ENCODE measurements around the gene MAPK8IP3. TPM values are rescaled to one million over a fixed set of nuclear protein-coding genes. Genes with fewer than 3 reads are reported as not detected.

The MAPK8IP3 gene
- total RNA-seq, 6 experiments from 2014 or later, result 34.3 to 39.9 (median 37.1) TPM

- Mint-ChIP-seq H3K4me3 (no peak overlapping the region), H3K27ac (no peak overlapping the region), H3K36me3 (ENCODE audit: low read depth) (peaks cover 13% of the 10 kb centered on the region; the same call in 1 of the 2 replicates), H3K27me3 (ENCODE audit: insufficient read depth) (no peaks in the 10 kb centered on the region), H3K4me1 (ENCODE audit: low read depth) (peaks cover 5% of the 10 kb centered on the region; the same call in 1 of the 2 replicates), H3K9me3 (no peaks in the 10 kb centered on the region)
- no peak for DNase-seq
- no peak for TF ChIP-seq CTCF (IDR thresholded peaks at IDR 0.05)
Observed at GRCh38 chr16:1810536-1810935, 104.5 kb downstream of the MAPK8IP3 start.

GRCh38 chr16:1812732-1813163 lies 106.8 kb downstream of the MAPK8IP3 start:
- H3K36me3 Mint-ChIP-seq (ENCODE audit: low read depth), result peaks cover 8% of the 10 kb centered on the region; the same call in 1 of the 2 replicates
- H3K27ac Mint-ChIP-seq, result no peak overlapping the region
- H3K27me3 Mint-ChIP-seq (ENCODE audit: insufficient read depth), result no peaks in the 10 kb centered on the region
- H3K4me3 Mint-ChIP-seq, result no peak overlapping the region
- peak; percentile 69 for TF ChIP-seq CTCF (IDR thresholded peaks at IDR 0.05)
- no peaks in the 10 kb centered on the region for H3K9me3 Mint-ChIP-seq
- DNase-seq, result peak; percentile 35
- peaks cover 5% of the 10 kb centered on the region; the same call in 1 of the 2 replicates for H3K4me1 Mint-ChIP-seq (ENCODE audit: low read depth)

GRCh38 chr16:1815461-1815860 lies 109.5 kb downstream of the MAPK8IP3 start:
- TF ChIP-seq CTCF (IDR thresholded peaks at IDR 0.05), result no peak
- peaks cover 8% of the 10 kb centered on the region; the same call in 1 of the 2 replicates for H3K36me3 Mint-ChIP-seq (ENCODE audit: low read depth)
- no peaks in the 10 kb centered on the region for H3K9me3 Mint-ChIP-seq
- H3K4me3 Mint-ChIP-seq, result no peak overlapping the region
- H3K4me1 Mint-ChIP-seq (ENCODE audit: low read depth), result peaks cover 5% of the 10 kb centered on the region; the same call in 1 of the 2 replicates
- H3K27me3 Mint-ChIP-seq (ENCODE audit: insufficient read depth), result no peaks in the 10 kb centered on the region
- no peak overlapping the region for H3K27ac Mint-ChIP-seq
- DNase-seq, result no peak

GRCh38 chr16:1816396-1817275 lies 110.6 kb downstream of the MAPK8IP3 start:
- Mint-ChIP-seq H3K4me3 (no peak overlapping the region), H3K27me3 (ENCODE audit: insufficient read depth) (no peaks in the 10 kb centered on the region), H3K4me1 (ENCODE audit: low read depth) (peaks cover 5% of the 10 kb centered on the region; the same call in 1 of the 2 replicates), H3K36me3 (ENCODE audit: low read depth) (peaks cover 8% of the 10 kb centered on the region; the same call in 1 of the 2 replicates), H3K9me3 (no peaks in the 10 kb centered on the region), H3K27ac (no peak overlapping the region)
- no peak for DNase-seq
- TF ChIP-seq CTCF (IDR thresholded peaks at IDR 0.05), result no peak

GRCh38 chr16:1817276-1817589 lies 111.2 kb downstream of the MAPK8IP3 start:
- no peaks in the 10 kb centered on the region for H3K27me3 Mint-ChIP-seq (ENCODE audit: insufficient read depth)
- H3K9me3 Mint-ChIP-seq, result no peaks in the 10 kb centered on the region
- no peak overlapping the region for H3K4me3 Mint-ChIP-seq
- H3K36me3 Mint-ChIP-seq (ENCODE audit: low read depth), result peaks cover 8% of the 10 kb centered on the region; the same call in 1 of the 2 replicates
- peaks cover 5% of the 10 kb centered on the region; the same call in 1 of the 2 replicates for H3K4me1 Mint-ChIP-seq (ENCODE audit: low read depth)
- TF ChIP-seq CTCF (IDR thresholded peaks at IDR 0.05), result no peak
- H3K27ac Mint-ChIP-seq, result no peak overlapping the region
- DNase-seq, result no peak

All from HFFc6 (cell line).